Endodermal cell (in vitro differentiated cells): ENCODE measurements around the gene TNFRSF21. TPM values are rescaled to one million over a fixed set of nuclear protein-coding genes. Genes with fewer than 3 reads are reported as not detected.

Experiments used
- DNase-seq: peaks from one replicate; pipeline ENCODE4 v3.0.0-alpha.2; 2017
- H3K27ac ChIP-seq: 2 replicates; pipeline ENCODE4 v1.5.1; 2013; ENCODE audit warnings: mild to moderate bottlenecking, low read depth, low read length, moderate library complexity
- H3K27me3 ChIP-seq: 2 replicates; pipeline ENCODE4 v1.6.1; 2013; ENCODE audit warnings: mild to moderate bottlenecking, low read length, moderate library complexity; ENCODE audit not compliant: insufficient read depth, control insufficient read depth, poor library complexity, severe bottlenecking
- H3K36me3 ChIP-seq: 2 replicates; pipeline ENCODE4 v1.7.0; 2013; ENCODE audit warnings: mild to moderate bottlenecking, low read length, moderate library complexity; ENCODE audit not compliant: control insufficient read depth, insufficient read depth
- H3K4me1 ChIP-seq: one replicate; pipeline ENCODE4 v1.7.0; 2013; ENCODE audit warnings: low read length; ENCODE audit not compliant: control insufficient read depth, insufficient read depth
- H3K4me3 ChIP-seq: 2 replicates; pipeline ENCODE4 v1.5.1; 2013; ENCODE audit warnings: mild to moderate bottlenecking, low read length, moderate library complexity
- H3K9ac ChIP-seq: 2 replicates; pipeline ENCODE4 v1.6.1; 2013; ENCODE audit warnings: mild to moderate bottlenecking, low read length, moderate library complexity; ENCODE audit not compliant: poor library complexity, severe bottlenecking; ENCODE audit errors: extremely low read depth
- H3K9me3 ChIP-seq: 2 replicates; pipeline ENCODE4 v1.6.1; 2013; ENCODE audit warnings: mild to moderate bottlenecking, low read length, moderate library complexity; ENCODE audit not compliant: control insufficient read depth
- H3K27ac Mint-ChIP-seq: 2 replicates; pipeline ENCODE4 v1.8.0; 2020; ENCODE audit warnings: mixed read lengths
- H3K27me3 Mint-ChIP-seq: 2 replicates; pipeline ENCODE4 v1.8.0; 2021; ENCODE audit warnings: mild to moderate bottlenecking, mixed read lengths; ENCODE audit not compliant: insufficient read depth
- H3K36me3 Mint-ChIP-seq: 2 replicates; pipeline ENCODE4 v1.8.0; 2020; ENCODE audit warnings: low read depth, mixed read lengths
- H3K4me1 Mint-ChIP-seq: 2 replicates; pipeline ENCODE4 v1.8.0; 2020; ENCODE audit warnings: mixed read lengths
- H3K4me3 Mint-ChIP-seq: 2 replicates; pipeline ENCODE4 v1.8.0; 2020; ENCODE audit warnings: mild to moderate bottlenecking, moderate library complexity, mixed read lengths
- H3K9me3 Mint-ChIP-seq: 2 replicates; pipeline ENCODE4 v1.8.0; 2020; ENCODE audit warnings: mild to moderate bottlenecking, mixed read lengths
- WGBS, 2 experiments: methylation state at CpG; one replicate each; pipeline versions ENCODE4 v1.1.5 to v1.1.7; 2013; ENCODE audit warnings: missing lambda C conversion rate in 2 of 2, mixed read lengths in 1 of 2; ENCODE audit not compliant: insufficient coverage in 1 of 2, insufficient read length in 1 of 2; 5-methylcytosine and 5-hydroxymethylcytosine counted together
- total RNA-seq, 2 donors: library from RNA; stranded (reverse); fragmentation: NEBNext Ultra II Directional in 1 of 2; extraction: Animal tissue kit (Norgen Biotek cat#: 25700) in 1 of 2; gene quantifications; 2 replicates in 1 of 2; 3 replicates in 1 of 2; pipeline ENCODE4 v1.2.1, GENCODE V29; 2021
- TF ChIP-seq, protein P1 (sequence below): fragments of 200-600 bp; sonication (generic); conservative IDR thresholded peaks from 2 replicates; pipeline ENCODE4 v1.5.0; 2021; ENCODE audit warnings: antibody characterized with exemption, mild to moderate bottlenecking

The TNFRSF21 gene
- total RNA-seq, 2 donors from 2014 or later = 63.3 to 93.2 TPM

DNA sequence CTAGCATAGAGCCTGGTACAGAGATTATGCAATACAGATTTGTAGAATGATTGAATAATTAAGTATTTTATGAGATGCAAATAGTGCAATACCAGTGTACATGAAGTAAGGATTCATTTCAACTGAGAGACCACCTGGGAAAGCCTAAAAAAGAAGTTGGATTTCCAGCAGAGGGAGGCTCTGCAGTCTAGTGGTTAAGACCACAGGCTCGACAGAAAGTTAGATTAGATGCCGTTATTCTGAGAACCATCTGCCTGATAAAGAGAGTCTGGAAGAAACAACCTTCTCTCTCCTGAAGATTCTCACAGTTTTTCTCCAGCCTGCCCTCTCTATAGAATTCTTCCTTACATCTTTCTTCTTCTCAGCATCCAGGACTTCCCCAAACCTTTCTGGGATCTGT lies 13.6 kb upstream of the TNFRSF21 start:
- Mint-ChIP-seq H3K36me3 (no peaks in the 10 kb centered on the region), H3K4me1 (no peaks in the 10 kb centered on the region), H3K27me3 (no peaks in the 10 kb centered on the region), H3K27ac (no peak overlapping the region), H3K9me3 (peaks cover 2% of the 10 kb centered on the region), H3K4me3 (no peak overlapping the region)
- Histone ChIP-seq H3K9ac (no peak overlapping the region), H3K4me1 (no peaks in the 10 kb centered on the region), H3K27ac (no peak overlapping the region), H3K36me3 (no peaks in the 10 kb centered on the region), H3K9me3 (peaks cover 9% of the 10 kb centered on the region), H3K4me3 (no peak overlapping the region), H3K27me3 (no peaks in the 10 kb centered on the region)
- WGBS, 2 experiments = 83 to 86% methylated on average over 2 of the region's 2 CpGs
- TF ChIP-seq, protein P1, sequence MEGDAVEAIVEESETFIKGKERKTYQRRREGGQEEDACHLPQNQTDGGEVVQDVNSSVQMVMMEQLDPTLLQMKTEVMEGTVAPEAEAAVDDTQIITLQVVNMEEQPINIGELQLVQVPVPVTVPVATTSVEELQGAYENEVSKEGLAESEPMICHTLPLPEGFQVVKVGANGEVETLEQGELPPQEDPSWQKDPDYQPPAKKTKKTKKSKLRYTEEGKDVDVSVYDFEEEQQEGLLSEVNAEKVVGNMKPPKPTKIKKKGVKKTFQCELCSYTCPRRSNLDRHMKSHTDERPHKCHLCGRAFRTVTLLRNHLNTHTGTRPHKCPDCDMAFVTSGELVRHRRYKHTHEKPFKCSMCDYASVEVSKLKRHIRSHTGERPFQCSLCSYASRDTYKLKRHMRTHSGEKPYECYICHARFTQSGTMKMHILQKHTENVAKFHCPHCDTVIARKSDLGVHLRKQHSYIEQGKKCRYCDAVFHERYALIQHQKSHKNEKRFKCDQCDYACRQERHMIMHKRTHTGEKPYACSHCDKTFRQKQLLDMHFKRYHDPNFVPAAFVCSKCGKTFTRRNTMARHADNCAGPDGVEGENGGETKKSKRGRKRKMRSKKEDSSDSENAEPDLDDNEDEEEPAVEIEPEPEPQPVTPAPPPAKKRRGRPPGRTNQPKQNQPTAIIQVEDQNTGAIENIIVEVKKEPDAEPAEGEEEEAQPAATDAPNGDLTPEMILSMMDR = no peak
- DNase-seq = no peak

DNA sequence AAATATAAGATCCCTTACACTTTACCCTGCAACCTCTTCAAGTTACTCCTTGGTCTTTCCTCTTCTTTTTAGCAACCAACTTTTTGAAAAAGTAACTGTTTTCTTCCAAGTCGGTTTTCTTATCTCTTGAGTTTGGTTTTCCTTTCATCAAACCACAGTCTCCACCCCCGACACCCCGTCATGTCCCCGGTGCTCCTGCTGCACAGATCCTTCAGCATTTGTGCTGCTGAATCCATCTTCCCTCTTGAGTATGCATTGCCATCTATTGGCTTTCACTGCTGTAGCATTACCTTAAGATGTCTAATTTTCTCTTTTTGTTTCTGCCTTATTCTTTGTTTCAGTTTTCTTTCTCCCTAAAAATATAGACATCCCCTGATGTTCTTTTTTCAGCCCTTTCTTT lies 11.9 kb upstream of the TNFRSF21 start:
- H3K9me3 Mint-ChIP-seq = peaks cover 12% of the 10 kb centered on the region
- H3K36me3 Mint-ChIP-seq = peaks cover under 1% of the 10 kb centered on the region
- H3K27ac Mint-ChIP-seq = no peak overlapping the region
- H3K4me3 Mint-ChIP-seq = no peak overlapping the region
- no peaks in the 10 kb centered on the region for H3K27me3 ChIP-seq
- WGBS, 2 experiments = 89 to 98% methylated on average over 4 of the region's 4 CpGs
- no peak overlapping the region for H3K27ac ChIP-seq
- peaks cover 9% of the 10 kb centered on the region for H3K9me3 ChIP-seq
- no peak for DNase-seq
- TF ChIP-seq, protein P1 = no peak
- no peaks in the 10 kb centered on the region for H3K36me3 ChIP-seq
- no peaks in the 10 kb centered on the region for H3K4me1 Mint-ChIP-seq
- H3K27me3 Mint-ChIP-seq = no peaks in the 10 kb centered on the region
- H3K9ac ChIP-seq = no peak overlapping the region
- no peaks in the 10 kb centered on the region for H3K4me1 ChIP-seq
- H3K4me3 ChIP-seq = no peak overlapping the region

DNA sequence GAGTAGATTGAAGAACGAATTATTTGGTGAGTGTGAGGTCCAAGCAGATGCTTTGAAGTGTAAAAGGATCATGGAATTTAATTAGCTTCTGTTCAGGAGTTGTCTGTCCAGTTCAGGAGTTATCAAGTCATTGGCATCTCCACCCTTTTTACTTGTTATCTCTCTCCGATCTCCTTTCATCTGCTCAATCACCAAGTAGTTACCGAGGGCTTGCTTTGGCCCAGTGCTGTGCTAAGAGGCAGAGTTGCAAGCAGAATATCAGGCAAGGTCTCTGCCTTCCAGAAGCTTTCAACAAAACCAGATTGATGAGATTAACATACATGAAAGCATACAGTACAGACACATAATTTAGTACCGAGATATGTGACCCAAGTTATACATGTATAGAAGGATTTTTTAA lies 10.2 kb upstream of the TNFRSF21 start:
- Mint-ChIP-seq H3K27me3 (no peaks in the 10 kb centered on the region), H3K9me3 (peaks cover 29% of the 10 kb centered on the region), H3K4me1 (no peaks in the 10 kb centered on the region), H3K4me3 (no peak overlapping the region), H3K27ac (no peak overlapping the region), H3K36me3 (peaks cover 5% of the 10 kb centered on the region)
- Histone ChIP-seq H3K4me1 (no peaks in the 10 kb centered on the region), H3K27me3 (no peaks in the 10 kb centered on the region), H3K36me3 (no peaks in the 10 kb centered on the region), H3K9ac (no peak overlapping the region), H3K27ac (no peak overlapping the region), H3K4me3 (no peak overlapping the region), H3K9me3 (peaks cover 18% of the 10 kb centered on the region)
- DNase-seq = no peak
- TF ChIP-seq, protein P1 = no peak
- 83 to 91% methylated on average over 4 of the region's 4 CpGs for WGBS, 2 experiments
